HG03045 (cell line): Measurements from ENCODE around the gene IL1R2.
A peak's percentile ranks its signal among the peaks of the same experiment; 100 is the strongest.
"Not testable (repeated sequence)": the region's sequence is repeated elsewhere in the genome, so short reads cannot be mapped to it uniquely, and the experiment has no call there.

Experiments used
- ATAC-seq: cut with Tn5 transposase; IDR thresholded peaks from one replicate; pipeline ENCODE4 v1.9.1; 2021; ENCODE audit warnings: mild to moderate bottlenecking, moderate library complexity; ENCODE audit not compliant: unreplicated experiment

The IL1R2 gene

DNA sequence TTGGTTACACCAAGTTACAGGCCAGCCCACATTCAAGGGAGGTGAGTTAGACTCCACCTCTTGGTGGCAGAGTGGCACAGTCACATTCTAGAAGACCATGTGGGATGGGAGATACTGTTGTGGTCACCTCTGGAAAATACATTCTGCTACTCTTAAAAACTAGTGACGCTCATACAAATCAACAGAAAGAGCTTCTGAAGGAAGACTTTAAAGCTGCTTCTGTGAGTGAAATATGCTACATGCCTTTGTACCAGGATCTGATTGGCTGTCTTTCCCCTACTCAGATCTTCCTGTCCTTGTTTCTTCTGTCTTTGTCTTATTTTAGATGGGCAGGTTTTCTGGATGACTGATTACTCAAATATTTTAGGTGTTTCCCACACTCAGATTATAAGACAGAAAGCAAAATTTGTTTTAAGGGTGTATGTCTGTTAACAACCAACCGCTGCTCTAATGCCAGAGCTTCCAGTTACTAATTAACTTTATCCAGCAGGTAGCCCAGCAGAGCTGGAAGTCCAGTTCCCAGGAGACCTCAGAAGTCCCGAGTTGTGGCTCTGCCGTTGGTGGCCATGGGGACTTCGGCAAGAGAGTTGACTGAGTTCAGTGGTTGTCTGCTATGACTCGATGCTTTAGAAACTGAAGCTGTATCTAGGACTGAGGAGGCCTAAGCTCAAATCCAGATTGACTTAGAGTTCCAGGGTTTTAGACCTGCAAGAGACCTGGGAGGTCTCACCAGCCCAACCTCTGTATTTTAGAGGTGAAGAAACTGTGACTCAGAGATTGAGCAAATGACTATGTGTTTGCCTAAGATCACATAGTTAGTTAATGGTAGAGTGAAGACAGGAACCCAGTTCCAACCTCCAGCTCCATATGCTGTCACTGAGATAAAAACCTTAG lies 7.4 kb downstream of the IL1R2 start:
- peak; percentile 45 for ATAC-seq

DNA sequence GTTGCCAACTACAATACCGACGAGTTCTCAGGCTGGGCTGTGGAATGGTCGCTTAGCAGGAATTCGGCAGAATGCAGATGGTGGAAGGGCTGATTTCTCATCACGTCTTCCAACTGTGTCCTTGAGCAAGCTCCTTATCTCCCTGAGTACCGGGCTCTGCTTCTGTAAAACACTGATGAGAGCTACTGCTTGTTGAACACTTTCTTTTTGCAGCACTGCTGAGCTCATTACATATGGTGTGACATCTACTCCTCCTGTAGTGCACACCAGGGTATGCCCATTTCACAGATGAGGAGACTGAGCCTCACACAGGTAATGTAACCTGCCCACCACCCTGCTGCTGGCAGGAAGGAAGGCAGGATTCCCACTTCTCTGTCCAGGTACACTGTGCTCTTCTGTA lies 8.3 kb downstream of the IL1R2 start:
- no peak for ATAC-seq

DNA sequence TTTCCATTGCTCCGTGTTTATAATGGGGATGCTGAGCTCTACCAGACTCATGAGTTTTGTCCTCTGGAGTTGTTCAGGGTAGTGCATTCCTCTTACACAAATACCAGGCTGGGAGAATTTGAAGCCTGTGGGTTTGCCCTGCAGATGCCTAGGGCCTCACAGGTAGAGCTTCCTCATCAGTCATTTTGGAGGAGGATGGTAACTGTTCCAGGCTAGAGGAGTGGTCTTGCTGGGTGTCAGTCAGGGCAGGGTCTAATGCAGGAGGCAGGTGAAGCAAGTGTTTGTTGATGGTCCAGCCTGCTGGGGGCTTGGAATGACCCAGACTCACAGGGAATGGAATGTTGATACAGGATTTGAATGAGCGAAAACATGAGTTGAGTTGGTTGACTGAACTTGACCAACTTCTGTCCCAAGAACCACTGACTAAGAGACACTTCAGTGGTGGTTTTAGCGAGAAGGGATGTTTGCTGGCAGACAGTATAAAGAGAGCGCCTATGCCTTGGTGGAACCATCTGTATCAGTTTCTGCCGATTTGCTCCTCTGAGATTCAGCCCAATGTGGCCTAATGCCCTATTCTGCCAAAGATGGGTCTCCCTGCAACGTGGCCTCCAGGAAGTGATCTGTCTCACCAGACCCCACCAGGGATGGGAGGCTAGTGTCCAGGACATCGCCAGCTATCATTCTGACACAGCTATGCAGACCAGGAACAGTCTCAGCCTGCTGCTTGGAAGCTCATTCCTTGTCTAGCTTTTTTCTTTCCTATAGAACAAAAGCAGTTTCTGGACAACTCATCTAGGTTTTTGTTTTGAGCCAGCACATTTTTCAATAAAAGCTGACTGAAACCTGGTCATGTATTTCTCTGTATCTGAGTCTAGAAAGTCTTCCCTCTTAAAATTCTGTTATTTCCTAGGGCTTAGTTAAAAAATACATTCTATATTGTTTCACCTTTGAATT lies 9.3 kb downstream of the IL1R2 start:
- no peak for ATAC-seq

DNA sequence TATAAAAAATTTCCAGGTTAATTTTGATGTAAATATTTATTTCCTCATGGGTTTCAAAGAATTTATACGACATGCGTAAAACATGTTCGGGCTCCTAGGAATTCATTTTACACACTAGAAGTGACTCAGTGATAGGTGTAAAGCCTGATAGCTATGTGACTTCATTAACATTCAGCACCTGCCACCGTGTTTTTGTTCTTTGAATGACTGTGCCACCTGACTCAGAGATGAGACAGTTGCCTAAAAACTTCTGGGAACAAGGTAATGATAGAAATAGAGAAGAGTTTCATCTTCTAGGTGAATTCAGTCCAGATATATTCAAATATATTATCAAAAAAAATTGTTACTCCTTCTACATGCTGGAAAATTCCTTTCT lies 10.0 kb downstream of the IL1R2 start:
- ATAC-seq = no peak

DNA sequence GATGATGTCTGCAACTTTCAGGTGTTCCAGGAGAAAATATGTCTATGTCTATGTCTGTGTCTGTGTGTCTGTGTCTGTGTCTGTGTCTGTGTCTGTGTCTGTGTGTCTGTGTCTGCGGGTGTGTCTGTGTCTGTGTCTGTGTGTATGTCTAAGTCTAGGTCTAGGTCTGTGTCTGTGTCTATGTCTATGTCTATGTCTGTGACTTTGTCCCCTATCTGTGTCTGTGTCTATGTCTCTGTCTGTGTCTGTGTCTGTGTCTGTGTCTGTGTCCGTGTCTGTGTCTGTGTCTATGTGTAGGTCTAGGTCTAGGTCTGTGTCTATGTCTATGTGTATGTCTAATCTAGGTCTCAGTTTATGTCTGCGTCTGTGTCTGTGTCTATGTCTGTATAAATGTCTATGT lies 10.5 kb downstream of the IL1R2 start:
- no peak for ATAC-seq

DNA sequence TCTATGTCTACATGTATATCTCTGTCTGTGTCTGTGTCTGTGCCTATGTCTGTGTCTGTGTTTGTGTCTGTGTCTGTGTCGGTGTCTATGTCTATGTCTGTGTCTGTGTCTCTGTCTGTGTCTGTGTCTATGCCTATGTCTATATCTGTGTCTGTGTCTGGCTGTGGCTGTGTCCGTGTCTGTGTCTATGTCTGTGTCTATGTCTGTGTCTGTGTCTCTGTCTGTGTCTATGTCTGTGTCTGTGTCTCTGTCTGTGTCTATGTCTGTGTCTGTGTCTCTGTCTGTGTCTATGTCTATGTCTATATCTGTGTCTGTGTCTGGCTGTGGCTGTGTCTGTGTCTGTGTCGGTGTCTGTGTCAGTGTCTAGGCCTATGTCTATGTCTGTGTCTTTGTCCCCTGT lies 11.1 kb downstream of the IL1R2 start:
- not testable (repeated sequence) for ATAC-seq

DNA sequence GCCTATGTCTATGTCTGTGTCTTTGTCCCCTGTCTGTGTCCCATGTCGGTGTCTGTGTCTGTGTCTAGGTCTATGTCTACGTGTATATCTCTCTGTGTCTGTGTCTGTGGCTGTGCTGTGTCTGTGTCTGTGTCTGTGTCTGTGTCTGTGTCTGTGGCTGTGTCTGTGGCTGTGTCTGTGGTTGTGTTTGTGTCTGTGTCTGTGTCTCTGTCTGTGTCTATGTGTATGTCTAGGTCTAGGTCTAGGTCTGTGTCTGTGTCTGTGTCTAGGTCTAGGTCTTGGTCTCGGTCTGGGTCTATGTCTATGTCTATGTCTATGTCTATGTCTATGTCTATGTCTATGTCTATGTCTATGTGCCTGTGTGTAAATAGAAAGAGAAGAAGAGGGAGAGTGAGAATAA lies 11.9 kb downstream of the IL1R2 start:
- no peak for ATAC-seq

DNA sequence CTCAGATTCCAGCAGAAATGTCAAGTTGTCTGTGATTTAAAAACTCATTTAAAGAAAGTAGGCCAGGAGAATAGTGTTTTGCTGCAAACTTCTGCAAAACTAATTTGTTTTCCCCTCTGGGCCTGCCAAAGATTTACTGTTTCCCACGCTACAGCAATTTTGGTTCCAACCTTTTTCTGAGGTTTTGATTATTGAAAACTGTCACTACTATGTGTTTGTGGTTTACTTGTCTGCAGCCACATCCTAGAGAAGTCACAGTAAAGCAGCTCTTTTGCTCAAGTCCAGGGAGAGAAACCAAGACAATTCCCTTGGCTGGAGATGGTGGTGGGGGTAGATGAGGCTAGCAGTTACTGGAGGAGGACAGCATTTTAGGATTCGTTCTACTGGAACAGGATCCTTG lies 12.8 kb downstream of the IL1R2 start:
- ATAC-seq = no peak

DNA sequence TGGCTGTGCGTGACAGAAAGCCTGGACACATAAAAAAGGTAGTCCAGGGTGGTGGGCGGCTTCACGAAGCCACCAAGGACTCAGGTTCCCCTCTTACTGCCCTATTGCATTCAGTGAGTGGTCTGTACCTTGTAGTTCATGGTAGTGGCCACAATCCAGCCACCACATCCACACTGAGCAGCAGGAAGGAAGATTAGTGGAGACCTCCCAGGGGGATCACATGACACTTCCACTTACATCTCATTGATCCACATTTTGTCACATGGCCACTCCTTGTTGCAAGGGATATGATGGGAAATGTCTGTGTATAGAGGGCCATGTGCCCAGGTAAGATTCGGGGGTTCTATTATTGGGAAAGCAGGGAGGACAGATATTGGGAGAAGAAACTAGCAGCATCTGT lies 13.7 kb downstream of the IL1R2 start:
- ATAC-seq = no peak

DNA sequence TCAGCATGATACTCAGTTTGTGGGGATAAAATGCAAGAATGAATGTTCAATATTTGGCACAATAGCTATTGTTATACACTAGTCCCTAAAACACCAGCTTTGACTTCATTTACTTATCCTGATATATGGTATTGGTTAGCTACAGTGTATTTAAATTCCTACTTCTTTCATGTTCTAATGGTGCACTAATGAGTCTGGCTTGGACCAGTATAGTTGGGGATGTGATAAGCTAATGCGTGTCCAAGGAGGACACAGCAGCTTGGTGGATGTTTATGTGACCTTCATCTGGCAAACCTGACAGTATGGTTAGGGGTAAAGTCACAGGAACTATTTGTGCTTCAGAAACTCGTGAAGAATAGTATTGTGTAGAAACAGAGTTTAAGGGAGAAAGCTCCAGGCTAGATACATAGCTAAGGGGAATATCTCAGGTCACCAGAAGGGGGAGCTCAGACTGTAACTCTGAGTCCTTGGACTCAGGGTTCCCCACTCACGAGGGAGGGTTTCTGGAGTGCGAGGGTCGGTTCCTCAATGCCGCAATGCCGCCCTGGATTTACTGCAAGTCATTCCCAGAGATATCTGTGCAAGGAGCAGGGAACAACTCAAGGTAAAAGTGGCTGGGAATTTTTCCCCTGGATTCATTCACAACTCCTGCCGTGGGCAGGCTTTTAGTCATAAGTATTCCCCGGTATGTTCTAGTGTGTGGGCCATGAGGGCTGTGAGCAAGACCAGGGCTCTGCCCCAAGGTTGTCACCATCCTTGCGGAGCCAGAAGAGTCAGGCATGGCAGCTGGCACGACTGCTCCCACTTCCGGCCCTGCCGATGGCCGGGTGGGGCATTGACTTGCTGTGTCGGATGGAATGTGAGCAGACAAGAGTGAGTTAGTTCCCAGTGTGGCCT lies 14.5 kb downstream of the IL1R2 start:
- ATAC-seq = peak; percentile 55

DNA sequence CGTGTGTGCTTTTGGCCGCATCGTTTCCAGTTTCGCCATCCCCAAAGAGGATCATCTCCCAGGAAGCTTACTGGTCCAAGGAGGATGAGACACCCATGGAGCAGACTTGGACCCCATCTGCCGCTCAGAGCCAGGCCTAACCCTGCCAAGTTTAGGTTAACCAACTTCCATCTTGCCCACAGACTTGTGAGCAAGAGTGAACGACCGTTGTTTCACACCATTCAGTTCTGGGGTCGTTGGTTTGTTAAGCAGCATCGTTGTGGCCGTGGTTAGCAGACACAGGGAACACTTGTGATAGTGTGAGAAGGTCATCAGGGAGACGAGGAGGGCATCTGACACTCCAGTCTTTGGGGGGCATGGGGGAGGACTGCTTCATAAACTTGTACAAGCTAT lies 15.1 kb downstream of the IL1R2 start:
- ATAC-seq = no peak

DNA sequence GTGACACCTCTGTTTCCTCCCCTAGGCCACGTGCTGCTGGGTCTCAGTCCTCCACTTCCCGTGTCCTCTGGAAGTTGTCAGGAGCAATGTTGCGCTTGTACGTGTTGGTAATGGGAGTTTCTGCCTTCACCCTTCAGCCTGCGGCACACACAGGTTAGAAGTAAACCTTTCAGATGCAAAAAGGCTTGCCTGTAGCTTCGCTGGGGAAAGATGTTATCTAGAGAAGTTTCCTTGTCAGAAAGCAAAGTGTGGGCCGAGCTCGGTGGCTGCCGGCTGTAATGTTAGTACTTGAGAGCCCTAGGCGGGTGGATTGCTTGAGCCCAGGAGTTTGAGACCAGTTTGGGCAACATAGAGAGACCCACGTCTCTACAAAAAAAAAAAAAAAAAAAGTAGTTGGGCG lies 16.7 kb downstream of the IL1R2 start:
- ATAC-seq = no peak

DNA sequence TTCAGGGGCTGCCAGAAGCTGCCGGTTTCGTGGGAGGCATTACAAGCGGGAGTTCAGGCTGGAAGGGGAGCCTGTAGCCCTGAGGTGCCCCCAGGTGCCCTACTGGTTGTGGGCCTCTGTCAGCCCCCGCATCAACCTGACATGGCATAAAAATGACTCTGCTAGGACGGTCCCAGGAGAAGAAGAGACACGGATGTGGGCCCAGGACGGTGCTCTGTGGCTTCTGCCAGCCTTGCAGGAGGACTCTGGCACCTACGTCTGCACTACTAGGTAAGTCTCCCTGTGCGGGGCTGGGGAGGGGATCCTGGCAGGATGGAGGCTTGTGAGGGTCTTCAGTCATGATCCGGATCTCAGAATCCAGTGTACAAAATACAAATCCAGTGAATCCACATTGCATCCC lies 17.8 kb downstream of the IL1R2 start:
- no peak for ATAC-seq

DNA sequence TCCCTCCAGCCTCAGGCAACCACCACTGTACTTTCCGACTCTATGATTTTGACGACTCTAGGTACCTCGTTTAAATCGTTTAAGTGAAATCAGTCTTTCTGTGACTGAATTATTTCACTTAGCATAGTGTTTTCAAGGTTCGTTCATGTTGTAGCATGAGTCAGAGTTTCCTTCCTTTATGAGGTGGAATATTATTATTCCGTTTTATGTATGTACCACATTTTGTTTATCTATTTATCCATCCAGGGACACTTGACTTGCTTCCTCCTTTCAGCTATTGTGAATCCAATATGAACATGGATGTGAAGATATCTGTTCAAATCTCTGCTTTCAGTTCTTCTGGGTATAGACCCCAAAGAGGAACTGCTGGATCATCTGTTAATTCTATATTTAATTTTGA lies 19.1 kb downstream of the IL1R2 start:
- no peak for ATAC-seq

DNA sequence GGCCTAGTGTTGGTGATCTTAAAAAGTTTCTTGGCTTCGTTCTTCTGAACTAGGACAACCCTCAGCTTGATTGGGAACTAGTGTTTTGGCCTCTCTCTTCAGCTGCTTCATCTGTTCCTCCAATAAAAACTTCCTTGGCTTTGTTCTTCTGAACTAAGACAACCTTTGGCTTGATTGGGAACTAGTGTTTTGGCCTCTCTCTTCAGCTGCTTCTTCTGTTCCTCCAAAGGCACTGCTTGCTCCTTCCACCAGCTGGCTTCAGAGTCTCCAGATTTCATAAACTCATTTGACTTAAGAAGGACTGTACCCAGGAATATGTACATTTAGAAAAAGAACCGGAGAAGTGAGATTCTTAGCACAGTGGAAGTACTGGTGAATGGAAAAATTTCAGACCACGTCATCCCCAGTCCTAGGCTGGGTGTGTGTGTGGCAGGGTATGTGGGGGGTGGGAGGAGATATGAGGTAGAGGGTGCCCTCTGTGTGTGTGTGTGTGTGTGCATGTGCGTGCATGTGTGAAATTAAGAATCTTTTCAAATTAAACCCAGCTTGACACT lies 20.4 kb downstream of the IL1R2 start:
- no peak for ATAC-seq

DNA sequence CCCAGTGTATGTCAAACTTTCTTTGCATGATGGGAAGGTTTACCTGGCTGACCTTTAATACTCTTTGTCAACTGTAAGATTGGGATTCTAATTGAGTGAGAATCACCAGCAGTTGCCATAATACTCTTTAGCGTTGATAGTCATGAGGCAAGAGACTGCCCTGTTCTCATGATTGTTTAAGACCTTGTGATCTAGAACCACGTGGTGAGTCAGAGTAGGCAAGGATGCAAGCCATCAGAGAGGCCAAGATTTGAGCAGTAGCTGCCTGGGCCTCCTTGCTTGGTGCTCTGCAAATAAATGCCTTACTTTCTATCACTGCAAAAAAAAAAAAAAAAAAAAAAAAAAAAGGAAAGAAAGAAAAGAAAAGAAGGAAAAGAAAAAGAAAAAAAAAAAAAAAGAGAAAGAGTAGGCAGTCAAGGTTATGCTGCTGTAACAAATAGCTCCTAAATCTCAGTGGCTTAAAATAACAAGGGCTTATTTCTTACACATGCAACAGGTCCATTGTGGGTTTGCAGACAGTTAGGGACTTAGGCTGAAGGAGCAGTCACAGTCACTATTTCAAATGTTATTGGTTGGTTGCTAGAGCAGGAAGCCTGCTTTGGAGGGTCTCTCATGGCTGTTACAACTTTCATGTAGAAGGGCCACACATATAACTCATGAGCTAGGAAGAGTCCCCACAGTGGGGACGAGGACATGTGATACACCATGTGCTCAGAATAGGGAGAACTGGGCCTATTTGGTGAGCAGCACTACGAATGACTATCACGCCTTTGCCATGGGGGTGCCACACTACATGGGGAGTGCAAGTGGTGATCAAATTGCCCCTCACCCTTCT lies 21.7 kb downstream of the IL1R2 start:
- ATAC-seq = no peak

DNA sequence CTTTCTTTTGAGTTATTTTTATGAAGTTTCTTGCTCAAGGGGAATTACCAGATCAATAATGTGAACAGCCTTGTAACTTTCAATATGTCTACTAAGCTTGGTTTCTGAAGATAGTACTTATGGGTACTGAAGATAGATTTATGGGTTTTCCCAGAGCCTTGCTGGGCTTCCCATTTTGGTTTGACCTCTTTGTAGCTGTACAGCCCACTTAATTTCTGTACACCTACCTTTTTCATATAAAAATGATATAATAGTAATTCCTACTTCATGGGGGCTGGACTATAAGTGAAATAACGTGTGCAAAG lies 22.2 kb downstream of the IL1R2 start:
- ATAC-seq = no peak

DNA sequence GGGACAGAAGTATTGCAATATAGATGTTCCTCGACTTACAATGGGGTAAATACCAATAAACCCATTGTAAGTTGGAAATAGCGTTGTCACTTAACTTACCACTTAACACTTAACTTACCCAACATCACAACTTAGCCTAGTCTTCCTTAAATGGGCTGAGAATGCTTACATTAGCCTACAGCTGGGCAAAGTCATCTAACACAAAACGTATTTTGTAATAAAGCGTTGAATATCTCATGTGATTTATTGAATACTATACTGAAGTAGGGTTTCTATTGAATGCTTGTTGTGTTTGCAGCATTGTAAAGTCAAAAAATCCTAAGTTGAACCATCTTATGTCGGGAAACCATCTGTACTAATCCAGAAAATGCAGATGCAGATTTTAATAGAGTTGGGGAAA lies 23.6 kb downstream of the IL1R2 start:
- ATAC-seq = no peak

DNA sequence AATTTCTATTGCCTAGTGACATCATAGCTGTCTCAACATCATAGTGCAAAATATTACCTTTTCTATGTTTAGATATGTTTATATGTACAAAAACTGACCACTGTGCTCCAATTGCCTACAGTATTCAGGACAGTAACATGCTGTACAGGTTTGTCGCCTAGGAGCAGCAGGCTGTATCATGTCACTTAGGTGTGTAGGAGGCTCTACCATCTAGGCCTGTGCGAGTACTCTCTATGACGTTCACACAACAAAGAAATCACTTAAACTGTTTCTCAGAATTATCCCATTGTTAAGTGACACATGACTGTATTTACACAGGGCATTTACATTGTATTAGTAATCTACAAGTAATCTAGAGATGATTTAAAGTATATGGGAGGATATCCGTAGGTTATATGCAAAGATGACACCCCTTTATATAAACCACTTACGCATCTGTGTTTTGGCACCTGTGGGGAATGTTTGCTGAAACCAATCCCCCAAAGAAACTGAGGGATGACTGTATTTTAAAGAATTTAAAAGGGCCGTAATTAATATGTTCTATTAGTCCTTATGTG lies 24.7 kb downstream of the IL1R2 start:
- ATAC-seq = no peak
